ENCODE data around the gene SIDT1. TPM values are rescaled to one million over a fixed set of nuclear protein-coding genes. Genes with fewer than 3 reads are reported as not detected.

SIDT1 gene
- polyA plus RNA-seq, 4 donors = 2.4 to 4.5 (median 3.6) TPM

- DNase-seq (ENCODE audit: low read depth in 4 of 4, low spot score in 2 of 4) = peak; percentile 36 to 68 (median 48)
These were observed 135.7 kb downstream of the SIDT1 start for GRCh38 chr3:113668015-113668414.

GRCh38 chr3:113673593-113673992 is 141.2 kb downstream of the SIDT1 start:
- DNase-seq (ENCODE audit: low read depth in 4 of 4, low spot score in 2 of 4) = no peak

DNA sequence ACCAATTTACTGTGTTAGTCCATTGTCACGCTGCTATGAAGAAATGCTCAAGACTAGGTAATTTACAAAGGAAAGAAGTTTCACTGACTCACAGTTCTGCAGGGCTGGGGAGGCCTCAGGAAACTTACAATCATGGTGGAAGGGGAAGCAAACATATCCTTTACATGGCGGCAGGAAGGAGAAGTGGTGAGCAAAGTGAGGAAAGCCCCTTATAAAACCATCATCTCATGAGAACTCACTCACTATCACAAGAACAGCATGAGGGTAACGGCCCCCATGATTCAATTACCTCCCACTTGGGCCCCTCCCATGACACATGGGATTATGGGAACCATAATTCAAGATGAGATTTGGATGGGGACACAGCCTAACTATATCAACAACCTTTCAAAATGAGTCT is 143.9 kb downstream of the SIDT1 start:
- DNase-seq (ENCODE audit: low read depth in 4 of 4, low spot score in 2 of 4) = no peak

DNA sequence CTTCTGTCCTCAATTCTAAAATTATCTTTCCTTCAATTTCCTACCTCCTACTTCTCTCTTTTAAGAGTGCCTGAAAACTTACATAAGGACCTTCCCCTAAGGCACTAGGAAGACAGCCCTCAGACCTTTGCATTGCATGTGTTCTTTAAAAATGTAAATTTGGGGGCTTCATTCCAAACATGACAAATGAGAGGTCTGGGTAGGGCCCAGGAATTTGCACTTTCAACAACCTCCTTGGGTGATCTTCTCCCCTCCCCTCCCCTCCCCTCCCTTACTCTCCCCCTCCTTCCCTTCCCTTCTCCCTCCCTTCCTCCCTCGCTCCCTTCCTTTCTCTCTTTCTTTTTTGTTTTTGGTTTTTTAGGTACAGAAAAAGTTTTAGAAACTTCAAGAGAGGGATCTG is 145.4 kb downstream of the SIDT1 start:
- DNase-seq (ENCODE audit: low read depth in 4 of 4, low spot score in 2 of 4) = no peak

DNA sequence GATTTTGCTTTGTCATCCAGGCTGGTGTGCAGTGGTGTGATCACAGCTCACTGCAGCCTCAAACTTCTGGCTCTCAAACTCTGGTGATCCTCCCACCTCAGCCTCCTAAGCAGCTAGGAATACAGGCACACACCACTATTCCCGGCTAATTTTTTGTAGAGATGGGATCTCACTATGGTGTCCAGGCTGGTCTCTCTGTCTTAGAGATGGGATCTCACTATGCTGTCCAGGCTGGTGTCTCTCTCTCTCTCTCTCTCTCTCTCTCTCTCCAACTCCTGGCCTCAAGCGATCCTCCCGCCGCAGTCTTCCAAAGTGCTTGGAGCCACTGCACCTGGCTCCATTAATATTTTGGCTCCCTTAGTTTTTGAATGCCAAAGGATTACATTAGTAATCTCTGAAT is 146.4 kb downstream of the SIDT1 start:
- no peak for DNase-seq (ENCODE audit: low read depth in 4 of 4, low spot score in 2 of 4)

Other genes starting within 250 kb of the SIDT1 start
- gene CFAP44, start 91.1 kb upstream of the SIDT1 start, polyA plus RNA-seq (ENCODE audit: insufficient read length in 4 of 4) = 10 to 100 TPM; 13.5 to 33.8 (median 23.1) TPM
- 10 to 100 TPM; 21.6 to 29.8 (median 25.1) TPM for gene SPICE1, start 17.4 kb upstream of the SIDT1 start, polyA plus RNA-seq (ENCODE audit: insufficient read length in 4 of 4)
- 10 to 100 TPM; 15.2 to 21.9 (median 18.8) TPM for gene USF3, start 164.1 kb downstream of the SIDT1 start, polyA plus RNA-seq (ENCODE audit: insufficient read length in 4 of 4)
- 100 to 1,000 TPM; 121 to 143 (median 137) TPM for gene NAA50, start 213.7 kb downstream of the SIDT1 start, polyA plus RNA-seq (ENCODE audit: insufficient read length in 4 of 4)
- gene ATP6V1A, start 214.5 kb downstream of the SIDT1 start, polyA plus RNA-seq (ENCODE audit: insufficient read length in 4 of 4) = 10 to 100 TPM; 70.8 to 97.7 (median 89.5) TPM